Placental pericyte (primary cell): ENCODE data around the gene PLSCR5. TPM values are rescaled to one million over a fixed set of nuclear protein-coding genes. Genes with fewer than 3 reads are reported as not detected.

ENCODE experiments used
- small RNA-seq: library from RNA; depleted of rRNA; stranded (forward); fragments of <200 nt; gene quantifications from one replicate; pipeline ENCODE3, GENCODE V24; 2012; ENCODE audit warnings: low replicate concordance
- total RNA-seq: library from RNA; depleted of rRNA; stranded (reverse); fragments of >200 nt; gene quantifications from 2 replicates; pipeline ENCODE4 v1.2.3, GENCODE V29; 2012

The PLSCR5 gene
- total RNA-seq, result not detected in 2 replicates

GRCh38 chr3:146605106-146605505, at the start of gene PLSCR5:
TSS of gene PLSCR5 (minus strand) at chr3:146605346. CDS start at chr3:146605212, 134 bp downstream.

DNA sequence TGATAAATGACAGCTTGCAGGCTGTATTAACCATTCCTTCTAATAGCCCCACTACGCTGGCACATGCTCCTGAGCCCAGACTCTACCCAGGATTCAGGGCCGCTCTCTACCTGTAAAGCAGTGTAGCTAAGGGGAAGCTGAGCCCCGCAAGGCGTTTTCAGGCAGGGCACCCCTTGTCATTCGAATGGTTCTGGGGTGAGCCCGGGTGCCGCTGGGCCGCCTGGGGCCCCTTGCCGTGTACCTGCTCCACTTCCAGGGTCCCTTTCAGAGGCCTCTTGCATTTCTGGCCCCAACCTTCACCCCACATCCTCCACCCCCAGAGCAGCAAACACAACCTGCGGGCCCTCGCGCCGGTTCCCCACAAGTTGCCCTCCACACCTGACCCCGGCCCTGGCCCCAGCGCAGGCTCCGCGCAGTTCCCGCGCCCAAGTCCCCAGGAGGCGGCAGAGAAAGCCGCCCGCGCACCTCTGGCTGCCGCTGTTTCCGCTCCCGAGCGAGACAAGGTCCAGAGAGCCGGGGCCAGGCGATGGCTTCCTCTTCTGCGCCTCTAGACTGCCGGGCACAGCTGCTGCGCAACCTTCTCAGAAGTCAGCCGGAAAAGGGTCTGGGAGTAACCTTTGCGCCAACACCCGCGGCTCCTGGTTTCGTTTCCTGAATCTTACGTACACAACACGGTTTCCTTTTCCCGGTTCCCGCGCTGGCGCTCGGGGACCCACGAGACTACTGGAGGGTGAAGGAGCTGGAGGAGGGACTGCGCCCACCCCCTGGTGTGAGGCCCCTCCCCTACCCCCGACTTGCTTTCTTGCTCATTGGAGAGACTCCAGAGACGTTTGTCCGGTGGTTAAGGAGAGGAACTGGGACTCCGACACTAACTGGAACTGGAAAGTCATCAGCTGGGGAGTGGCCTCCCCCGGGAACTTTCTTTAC, 60.9 kb downstream of the PLSCR5 start, which contains the start of gene PLSCR1:
Gene PLSCR1, minus strand, starts transcription at position 606 of the 927 bp plus-strand sequence. CDS start 8,055 bp downstream, outside the sequence.

Small RNA genes within 50 kb of the gene (small RNA-seq; reads per million reads assigned to genes)
- 0.62 reads per million, percentile 26 among the genes with 10 or more reads in this experiment for gene RNU6-428P

Other genes with a start within 250 kb of the PLSCR5 start
- gene PLSCR2, start 135.8 kb downstream of the PLSCR5 start, total RNA-seq, result not detected in 2 replicates
- gene PLSCR1, start 60.7 kb downstream of the PLSCR5 start, total RNA-seq, result 42.5 and 54.7 TPM in 2 replicates